ENCODE data around the gene LGI2. TPM values are rescaled to one million over a fixed set of nuclear protein-coding genes. Genes with fewer than 3 reads are reported as not detected.
"Not testable (repeated sequence)": the region's sequence is repeated elsewhere in the genome, so short reads cannot be mapped to it uniquely, and the experiment has no call there.

Gene LGI2
- total and polyA plus RNA-seq, 7 donors, result 0.23 to 6.7 (median 1.8) TPM; not detected in 1

- no peaks in the 10 kb centered on the region for H3K27me3 ChIP-seq
- DNase-seq, result no peak
Observed at GRCh38 chr4:25065431-25065858, 34.7 kb upstream of the LGI2 start.

GRCh38 chr4:25064447-25064846 lies 33.7 kb upstream of the LGI2 start:
- H3K27ac ChIP-seq; DNase-seq; H3K4me1 ChIP-seq; H3K27me3 ChIP-seq; H3K9me3 ChIP-seq; H3K4me3 ChIP-seq; intact Hi-C loops (cut with DNase I); H3K36me3 ChIP-seq: not testable (repeated sequence)
- WGBS, 2 donors, result 98% methylated on average over 1 of the region's 1 CpG

More at GRCh38 chr4:25065431-25065858, 34.7 kb upstream of the LGI2 start:
- WGBS, 2 donors, result 46 to 62% methylated on average over 5 of the region's 5 CpGs
- H3K4me3 ChIP-seq, result no peak overlapping the region
- intact Hi-C loops (cut with DNase I), result no loop called here
- H3K36me3 ChIP-seq, result no peaks in the 10 kb centered on the region
- TF ChIP-seq CTCF (IDR thresholded peaks at IDR 0.05), result no peak
- TF ChIP-seq EP300 (IDR thresholded peaks at IDR 0.05), result no peak
- no peak for TF ChIP-seq POLR2AphosphoS5 (IDR thresholded peaks at IDR 0.05)
- TF ChIP-seq POLR2A (IDR thresholded peaks at IDR 0.05), result no peak
- peaks cover 0 to under 1% (median 0%) of the 10 kb centered on the region in 4 donors for H3K4me1 ChIP-seq
- no peaks in the 10 kb centered on the region for H3K9me3 ChIP-seq
- no peak overlapping the region for H3K27ac ChIP-seq

GRCh38 chr4:25063116-25063515 lies 32.4 kb upstream of the LGI2 start:
- WGBS, 2 donors, result 54 to 69% methylated on average over 3 of the region's 3 CpGs
- Histone ChIP-seq H3K4me1 (peaks cover 0 to 4% (median 0%) of the 10 kb centered on the region in 4 donors), H3K27me3 (no peaks in the 10 kb centered on the region), H3K9me3 (no peaks in the 10 kb centered on the region), H3K27ac (no peak overlapping the region), H3K4me3 (no peak overlapping the region), H3K36me3 (no peaks in the 10 kb centered on the region)
- intact Hi-C loops (cut with DNase I), result no loop called here
- no peak for TF ChIP-seq POLR2AphosphoS5 (IDR thresholded peaks at IDR 0.05)
- TF ChIP-seq EP300 (IDR thresholded peaks at IDR 0.05), result no peak
- no peak for TF ChIP-seq CTCF (IDR thresholded peaks at IDR 0.05)
- no peak for TF ChIP-seq POLR2A (IDR thresholded peaks at IDR 0.05)
- no peak for DNase-seq

- Histone ChIP-seq H3K4me3 (no peak overlapping the region), H3K27me3 (no peaks in the 10 kb centered on the region)
- TF ChIP-seq POLR2A (IDR thresholded peaks at IDR 0.05), result no peak
Observed at GRCh38 chr4:25062098-25062497, 31.4 kb upstream of the LGI2 start.

GRCh38 chr4:25061602-25062001 lies 30.9 kb upstream of the LGI2 start:
- Histone ChIP-seq H3K27me3 (no peaks in the 10 kb centered on the region), H3K9me3 (no peaks in the 10 kb centered on the region), H3K4me3 (no peak overlapping the region), H3K36me3 (no peaks in the 10 kb centered on the region), H3K27ac (peak overlapping the region in 1 of 4 donors; percentile 43), H3K4me1 (peaks cover 0 to 4% (median 0%) of the 10 kb centered on the region in 4 donors)
- intact Hi-C loops (cut with DNase I), result no loop called here
- no peak for TF ChIP-seq POLR2AphosphoS5 (IDR thresholded peaks at IDR 0.05)
- no peak for TF ChIP-seq CTCF (IDR thresholded peaks at IDR 0.05)
- DNase-seq, result no peak
- WGBS, 2 donors, result 91 to 92% methylated on average over 4 of the region's 4 CpGs

More at GRCh38 chr4:25062098-25062497, 31.4 kb upstream of the LGI2 start:
- H3K36me3 ChIP-seq, result no peaks in the 10 kb centered on the region
- intact Hi-C loops (cut with DNase I), result no loop called here
- H3K4me1 ChIP-seq, result peaks cover 0 to 4% (median 0%) of the 10 kb centered on the region in 4 donors
- no peaks in the 10 kb centered on the region for H3K9me3 ChIP-seq
- DNase-seq, result no peak
- no peak overlapping the region for H3K27ac ChIP-seq
- 92 to 100% methylated on average over 1 of the region's 1 CpG for WGBS, 2 donors

- H3K4me3 ChIP-seq, result no peak overlapping the region
- intact Hi-C loops (cut with DNase I), result no loop called here
- H3K27ac ChIP-seq, result peak overlapping the region in 1 of 4 donors; percentile 43
- H3K36me3 ChIP-seq, result no peaks in the 10 kb centered on the region
- no peaks in the 10 kb centered on the region for H3K9me3 ChIP-seq
- TF ChIP-seq CTCF (IDR thresholded peaks at IDR 0.05), result no peak
- TF ChIP-seq POLR2A (IDR thresholded peaks at IDR 0.05), result no peak
- no peak for TF ChIP-seq EP300 (IDR thresholded peaks at IDR 0.05)
- no peak for TF ChIP-seq POLR2AphosphoS5 (IDR thresholded peaks at IDR 0.05)
- H3K27me3 ChIP-seq, result no peaks in the 10 kb centered on the region
- DNase-seq, result no peak
- peaks cover 0 to 4% (median 0%) of the 10 kb centered on the region in 4 donors for H3K4me1 ChIP-seq
- 85 to 93% methylated on average over 5 of the region's 5 CpGs for WGBS, 2 donors
Observed at GRCh38 chr4:25060963-25061340, 30.2 kb upstream of the LGI2 start.
